NCI-H69 (cell line): ENCODE data around the gene PRPF40B.
A peak's percentile ranks its signal among the peaks of the same experiment; 100 is the strongest.

Source experiments
- DNase-seq: peaks from one replicate; lab custom pipeline; 2025; lab: John Stamatoyannopoulos, UW

The PRPF40B gene

GRCh38 chr12:49687941-49688340 lies 64.6 kb downstream of the PRPF40B start:
- peak; percentile 48 for DNase-seq

- DNase-seq: no peak
Observed at GRCh38 chr12:49689237-49689636, 65.9 kb downstream of the PRPF40B start.

GRCh38 chr12:49689785-49690184 lies 66.4 kb downstream of the PRPF40B start:
- no peak for DNase-seq

GRCh38 chr12:49692851-49693250 lies 69.5 kb downstream of the PRPF40B start:
- no peak for DNase-seq

DNA sequence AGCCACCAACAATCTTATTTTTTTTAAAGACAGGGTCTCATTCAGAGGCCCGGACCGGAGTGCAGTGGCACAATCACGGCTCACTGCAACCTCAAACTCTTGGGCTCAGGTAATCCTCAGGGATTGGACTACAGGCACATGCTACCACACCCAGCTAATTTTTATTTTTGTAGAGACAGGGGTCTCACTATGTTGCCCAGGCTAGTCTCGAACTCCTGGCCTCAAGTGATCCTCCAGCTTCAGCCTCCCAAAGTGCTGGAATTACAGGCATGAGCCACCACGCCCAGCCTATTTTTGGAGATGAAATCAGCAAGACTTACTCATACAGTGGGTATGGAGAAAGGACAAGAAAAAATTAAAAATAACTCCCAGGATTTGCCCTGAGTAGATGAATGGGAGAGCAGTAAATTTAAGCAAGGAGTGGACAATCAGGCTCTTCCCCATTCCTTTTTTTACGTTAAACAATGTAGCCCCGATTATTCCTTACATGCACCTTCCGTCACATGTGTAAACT lies 70.6 kb downstream of the PRPF40B start:
- DNase-seq: no peak
